Panc1 (cell line): ENCODE data around the gene OR8G5.

Experiments used
- CTCF ChIP-seq: fragments of 450-650 bp; IDR thresholded peaks from 2 replicates; pipeline ENCODE4 v1.5.1; 2017; ENCODE audit warnings: mild to moderate bottlenecking
- POLR2AphosphoS5 ChIP-seq: IDR thresholded peaks from 2 replicates; pipeline ENCODE4 v1.6.1; 2012; ENCODE audit warnings: mild to moderate bottlenecking, low read depth, low read length, moderate library complexity
- REST ChIP-seq, 2 experiments: IDR thresholded peaks; 2 replicates each; pipeline ENCODE4 v1.6.1; 2011 to 2012; ENCODE audit warnings: low read depth in 2 of 2, control low read depth in 1 of 2, low read length in 1 of 2, mild to moderate bottlenecking in 1 of 2, moderate library complexity in 1 of 2; ENCODE audit not compliant: insufficient read depth in 1 of 2

- no peak for TF ChIP-seq CTCF
- no peak for TF ChIP-seq POLR2AphosphoS5
- no peak for TF ChIP-seq REST (IDR thresholded peaks at IDR 0.05; ENCODE audit: insufficient read depth in 1 of 2, low read depth in 2 of 2, low read length in 1 of 2)
Measured at GRCh38 chr11:124238512-124238911, 17.7 kb upstream of the OR8G5 start.
